Neural cell (in vitro differentiated cells): Measurements from ENCODE around the gene TMEM200C.

Experiments used
- MXI1 ChIP-seq: fragments of 450-650 bp; conservative IDR thresholded peaks from 2 replicates; pipeline ENCODE4 v1.6.1; 2014; ENCODE audit warnings: antibody characterized with exemption, mild to moderate bottlenecking; ENCODE audit not compliant: poor library complexity, severe bottlenecking
- REST ChIP-seq: IDR thresholded peaks from 2 replicates; pipeline ENCODE4 v1.6.1; 2012; ENCODE audit warnings: borderline replicate concordance

GRCh38 chr18:5890331-5891183 is 4.8 kb downstream of the TMEM200C start:
- TF ChIP-seq REST = no peak
- no peak for TF ChIP-seq MXI1
